ENCODE results near the gene CLEC4D.

- TF ChIP-seq HDAC2 (IDR thresholded peaks at IDR 0.05) = no peak
- no peak for TF ChIP-seq CTCF (IDR thresholded peaks at IDR 0.05)
- no peak for TF ChIP-seq MAX (IDR thresholded peaks at IDR 0.05)
- TF ChIP-seq CBX8 (IDR thresholded peaks at IDR 0.05) = no peak
- TF ChIP-seq CEBPB (IDR thresholded peaks at IDR 0.05) = no peak
- TF ChIP-seq CHD2 (IDR thresholded peaks at IDR 0.05; ENCODE audit: low read length, partially characterized antibody) = no peak
- TF ChIP-seq KDM1A (IDR thresholded peaks at IDR 0.05; ENCODE audit: low read depth) = no peak
These were observed 33.3 kb downstream of the CLEC4D start for GRCh38 chr12:8546591-8546990.
